ENCODE measurements around the gene SNED1.
A peak's percentile ranks its signal among the peaks of the same experiment; 100 is the strongest.
"Not testable (repeated sequence)": the region's sequence is repeated elsewhere in the genome, so short reads cannot be mapped to it uniquely, and the experiment has no call there.

SNED1 gene

DNA sequence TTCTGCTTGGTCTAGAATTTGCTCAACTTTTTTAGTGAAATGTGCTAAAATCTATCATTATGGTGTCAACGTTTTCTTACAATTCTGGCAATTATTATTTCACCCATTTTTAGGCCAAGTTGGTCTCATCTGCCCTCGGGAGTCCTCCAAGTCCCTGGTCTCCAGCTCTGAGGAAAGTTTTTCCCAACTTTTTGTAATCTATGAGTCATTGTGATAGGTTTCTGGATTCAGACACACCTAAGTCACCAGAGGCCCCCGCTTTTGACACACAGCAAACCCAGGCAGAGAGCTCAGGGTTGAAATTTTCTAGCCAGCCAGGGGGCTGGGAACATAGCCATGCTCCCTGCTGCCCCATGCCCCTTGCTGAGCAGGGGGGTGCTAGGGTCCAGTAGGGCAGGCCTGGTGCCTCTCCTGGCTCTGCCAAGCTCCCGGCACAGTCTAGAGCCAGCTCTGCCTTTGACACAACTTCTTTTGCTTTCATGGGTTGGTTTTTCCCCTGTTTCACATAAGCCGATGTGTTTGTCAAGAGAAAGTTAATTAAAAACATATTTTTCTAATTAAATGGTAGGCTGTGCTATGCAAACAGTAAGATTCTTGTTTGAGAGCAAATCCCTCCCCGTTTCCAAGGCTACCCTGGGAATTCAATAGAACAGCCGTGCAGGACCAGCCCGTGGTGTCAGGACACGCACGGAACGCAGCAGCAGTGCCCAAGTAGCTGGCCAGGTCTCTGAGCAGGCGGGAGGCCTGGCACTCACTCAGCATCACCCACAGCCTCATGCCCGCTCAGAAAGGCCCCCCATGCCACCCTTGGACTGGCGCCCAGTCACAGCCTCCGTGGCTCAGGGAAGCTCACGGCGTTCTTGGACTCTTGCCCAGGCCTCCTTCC, 25.5 kb upstream of the SNED1 start:
- DNase-seq, result no peak

DNA sequence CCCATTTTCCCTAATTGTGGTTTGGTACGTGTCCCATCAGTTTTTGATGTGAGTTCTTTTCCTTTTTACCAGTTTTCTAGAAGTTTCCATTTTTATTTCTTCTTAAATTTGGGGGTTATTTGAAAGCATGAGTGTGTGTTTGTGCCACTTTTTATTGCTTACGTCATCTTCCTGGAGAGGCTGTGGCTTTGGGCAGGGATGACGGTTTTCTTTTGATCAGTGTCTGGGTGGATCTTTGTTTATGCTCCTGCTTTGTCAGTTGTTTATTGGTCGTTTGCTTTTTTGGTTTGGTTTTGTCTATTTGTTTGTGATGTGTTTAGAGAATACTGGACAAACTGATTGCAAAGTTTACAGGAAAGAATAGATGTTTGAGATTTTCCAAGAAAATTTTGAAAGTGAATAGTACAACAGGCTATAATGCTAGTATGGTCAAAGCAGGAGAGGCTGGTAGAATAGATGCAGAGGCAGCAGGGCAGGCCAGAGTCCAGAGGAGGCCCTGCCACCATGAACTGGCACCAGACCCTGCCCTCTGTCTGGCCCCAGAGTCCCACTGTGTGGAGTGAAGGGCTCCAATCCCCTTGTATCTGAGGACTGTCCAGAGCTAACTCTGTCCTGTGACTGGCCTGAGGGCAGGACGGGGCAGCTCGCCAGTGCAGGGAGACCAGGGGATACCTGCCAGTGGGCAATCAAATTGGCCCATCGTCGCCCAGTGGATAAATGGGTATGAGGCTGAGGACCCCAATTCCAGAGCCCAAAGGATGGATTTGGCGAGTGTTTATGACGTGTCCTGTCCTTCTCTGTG, 23.4 kb upstream of the SNED1 start:
- DNase-seq, result no peak

DNA sequence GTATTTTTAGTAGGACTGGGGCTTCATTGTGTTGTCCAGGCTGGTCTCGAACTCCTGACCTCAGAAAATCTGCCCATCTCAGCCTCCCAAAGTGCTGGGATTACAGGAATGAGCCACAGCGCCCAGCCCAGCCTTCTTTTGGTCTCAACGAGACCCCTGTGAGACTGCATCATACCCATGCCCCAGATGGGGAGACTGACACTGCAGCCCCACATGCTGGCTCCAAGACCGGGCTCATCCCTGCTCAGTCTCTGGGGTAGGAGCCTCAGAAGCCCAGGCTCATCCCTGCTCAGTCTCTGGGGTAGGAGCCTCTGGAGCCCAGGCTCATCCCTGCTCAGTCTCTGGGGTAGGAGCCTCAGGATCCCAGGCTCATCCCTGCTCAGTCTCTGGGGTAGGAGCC, 22.5 kb upstream of the SNED1 start:
- DNase-seq, result not testable (repeated sequence)

DNA sequence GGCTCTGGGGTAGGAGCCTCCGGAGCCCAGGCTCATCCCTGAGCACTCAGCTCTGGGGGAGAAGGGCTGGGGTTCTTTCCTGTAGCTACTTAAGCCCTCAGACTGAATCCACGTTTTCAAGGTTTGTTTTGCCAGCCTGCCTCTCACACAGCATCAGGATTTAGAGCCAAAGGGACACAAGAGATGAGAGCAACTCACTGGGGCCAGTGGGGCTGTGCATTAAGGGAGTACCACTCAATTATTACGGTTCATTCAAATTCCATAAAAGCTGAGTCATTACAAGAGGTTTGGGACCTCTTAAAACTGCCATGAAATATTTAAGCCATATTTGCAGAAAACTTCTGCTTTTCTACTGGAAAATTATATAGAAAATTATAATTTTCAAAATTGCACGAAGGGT, 17.1 kb upstream of the SNED1 start:
- DNase-seq, result no peak

DNA sequence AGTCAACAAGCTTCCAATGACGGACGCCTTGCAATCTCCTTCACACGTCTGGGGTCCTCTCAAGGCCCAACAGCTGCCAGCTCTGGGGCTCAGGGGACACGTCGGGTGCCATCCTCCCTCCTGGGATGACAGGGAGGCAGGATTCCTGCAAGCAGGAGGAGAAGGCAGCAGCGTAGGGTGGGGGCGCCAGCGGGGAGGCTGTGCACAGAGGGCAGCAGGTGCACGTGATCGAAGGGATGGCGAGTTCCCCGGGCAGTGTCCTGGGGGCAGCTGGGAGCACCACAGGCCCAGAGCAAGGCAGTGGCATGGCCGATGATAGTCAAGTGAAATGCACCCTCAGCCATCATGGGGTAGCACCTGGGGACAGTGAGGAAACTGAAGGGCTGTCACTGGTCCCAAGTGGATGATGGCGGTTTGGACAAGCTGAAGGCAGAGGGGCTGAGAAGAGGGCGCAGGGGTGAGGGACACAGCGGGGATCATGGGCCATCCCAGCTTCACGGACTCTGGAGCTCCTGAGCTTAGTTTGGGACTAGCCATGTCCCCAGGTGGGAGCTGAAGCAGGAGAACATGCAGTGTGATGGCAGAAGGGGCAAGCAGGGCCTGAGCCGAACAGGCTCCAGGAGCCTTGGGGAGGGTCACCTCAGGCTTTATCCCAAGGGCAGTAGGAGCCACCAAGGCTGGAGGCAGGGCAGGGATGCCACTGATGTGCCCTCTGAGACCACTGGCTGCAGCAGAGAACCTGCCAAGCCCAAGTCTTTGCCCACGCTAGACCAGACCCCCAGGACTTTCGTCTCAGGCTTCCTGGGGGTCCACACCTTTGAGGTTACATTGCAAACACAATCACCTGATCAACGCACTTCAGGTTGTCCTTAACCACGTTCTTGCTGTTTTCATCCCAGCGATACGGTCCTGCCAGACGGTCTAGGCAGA, 16.3 kb upstream of the SNED1 start:
- no peak for DNase-seq

DNA sequence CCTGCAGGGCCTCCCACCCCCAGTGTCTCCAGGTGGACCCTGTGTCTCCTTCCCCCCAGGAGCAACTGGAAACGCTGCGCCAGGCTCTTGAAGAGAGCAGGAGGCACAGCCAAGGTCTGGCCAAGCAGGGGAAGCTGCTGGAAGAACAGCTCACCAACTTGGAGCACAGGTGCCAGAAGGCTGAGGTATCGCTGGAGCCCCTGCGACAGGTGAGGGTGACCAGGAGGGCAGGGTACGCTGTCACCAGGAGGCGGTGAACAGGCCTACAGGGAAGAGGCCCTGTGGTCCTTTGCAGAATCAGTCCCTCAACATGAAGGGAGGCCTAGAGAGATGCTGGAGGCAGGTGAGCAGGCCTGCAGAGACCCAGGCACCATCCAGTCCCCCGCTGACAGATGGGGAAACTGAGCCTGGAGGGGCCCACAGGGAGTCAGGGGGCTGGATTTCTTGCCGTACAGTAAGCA, 15.6 kb upstream of the SNED1 start:
- DNase-seq, result no peak

DNA sequence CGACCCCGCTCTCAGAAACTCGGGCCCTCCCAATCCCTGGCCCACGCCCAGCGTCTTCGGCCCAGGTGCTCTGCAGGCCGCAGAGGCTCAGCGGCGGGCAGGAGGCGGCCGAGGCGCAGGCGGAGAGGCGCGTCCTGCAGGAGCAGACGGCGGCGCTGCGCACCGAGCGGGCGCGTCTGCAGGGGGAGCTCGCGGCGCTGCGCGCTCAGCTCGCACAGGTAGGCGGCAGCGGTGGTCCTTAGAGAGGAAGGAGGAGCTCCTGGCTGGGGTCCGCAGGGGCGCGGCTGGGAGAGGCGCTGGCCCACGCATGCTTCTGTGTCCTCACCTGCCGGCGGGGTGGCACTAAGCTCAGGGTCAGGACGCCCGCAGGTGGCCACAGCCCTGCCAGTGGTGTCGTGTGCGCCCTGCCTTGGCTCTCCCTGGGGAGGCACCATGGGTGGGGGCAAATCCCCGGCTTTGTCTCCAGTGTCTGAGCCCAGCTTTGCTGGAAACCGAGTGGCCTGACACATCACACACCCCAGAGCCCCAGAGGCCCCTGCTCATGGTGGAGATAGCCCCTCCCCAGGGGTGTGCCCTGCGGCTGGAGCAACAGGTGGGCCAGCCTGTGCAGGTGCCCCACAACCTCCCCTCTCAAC, 14.9 kb upstream of the SNED1 start:
- peak; percentile 20 for DNase-seq

DNA sequence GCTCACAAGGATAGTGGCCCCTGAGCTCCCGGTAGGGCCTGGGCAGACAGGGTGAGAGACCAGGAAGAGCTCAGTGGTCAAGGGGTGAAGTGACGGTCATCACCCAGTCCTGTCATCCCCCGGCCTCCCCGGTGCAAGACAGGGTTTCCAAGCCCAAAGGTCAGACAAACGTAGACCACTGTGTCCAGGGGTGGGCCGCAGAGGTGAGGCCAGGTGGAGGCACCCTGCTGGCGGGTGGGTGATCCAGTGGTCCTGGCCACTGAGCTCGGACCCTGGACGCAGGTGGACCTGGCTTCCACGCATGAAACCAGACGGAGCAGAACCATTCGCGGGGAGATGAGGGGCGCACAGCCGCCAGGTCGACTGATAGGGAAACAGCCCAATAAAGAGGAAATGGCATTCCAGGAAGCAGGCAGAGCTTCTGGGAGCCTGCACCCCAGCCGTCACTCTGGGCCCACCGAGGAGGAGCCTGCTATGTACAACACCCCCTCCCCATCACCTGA, 14.4 kb upstream of the SNED1 start:
- DNase-seq, result no peak

DNA sequence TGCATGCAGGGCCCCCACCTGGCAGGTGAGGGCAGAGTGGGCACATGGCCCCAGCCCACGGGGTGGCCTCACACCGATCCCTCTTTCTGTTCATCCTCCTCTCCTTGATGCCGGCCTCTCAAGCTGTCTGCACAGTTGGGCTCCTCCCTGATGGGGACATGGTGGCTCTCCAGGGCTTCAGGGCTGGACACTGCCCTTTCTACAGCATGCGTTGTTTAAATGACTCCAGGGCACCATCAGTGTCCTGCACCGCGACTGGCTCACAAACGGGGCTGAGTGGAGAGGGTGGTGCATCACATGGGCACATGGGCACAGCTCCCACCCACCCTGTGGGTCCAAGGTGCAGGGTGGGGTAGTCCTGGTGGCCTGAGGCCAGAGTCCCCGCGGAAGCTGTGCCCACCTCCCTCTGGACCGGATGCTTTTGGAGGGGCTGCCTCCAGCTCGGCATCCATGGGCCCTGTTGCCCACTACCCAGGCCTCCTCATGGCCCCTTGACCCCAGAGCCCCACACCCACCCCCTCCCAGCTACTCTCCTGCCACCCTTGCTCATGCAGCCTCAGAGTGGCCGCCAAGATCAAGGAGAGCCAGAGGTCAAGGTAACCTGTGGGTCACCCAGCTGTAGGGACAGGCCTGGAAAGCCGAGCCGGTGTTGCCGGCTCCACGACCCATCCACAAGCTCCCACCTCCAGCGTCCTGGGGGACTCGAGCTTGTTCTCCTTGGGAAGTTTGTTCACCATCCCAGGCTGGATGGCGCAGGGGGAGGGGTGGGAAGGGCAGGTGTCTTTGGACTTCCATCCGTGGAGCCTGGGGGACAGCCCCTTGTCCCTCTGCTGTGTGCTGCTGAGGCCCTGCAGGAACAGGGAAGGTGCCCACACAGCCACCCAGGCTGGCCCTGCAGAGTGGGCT, 12.3 kb upstream of the SNED1 start:
- DNase-seq, result no peak

DNA sequence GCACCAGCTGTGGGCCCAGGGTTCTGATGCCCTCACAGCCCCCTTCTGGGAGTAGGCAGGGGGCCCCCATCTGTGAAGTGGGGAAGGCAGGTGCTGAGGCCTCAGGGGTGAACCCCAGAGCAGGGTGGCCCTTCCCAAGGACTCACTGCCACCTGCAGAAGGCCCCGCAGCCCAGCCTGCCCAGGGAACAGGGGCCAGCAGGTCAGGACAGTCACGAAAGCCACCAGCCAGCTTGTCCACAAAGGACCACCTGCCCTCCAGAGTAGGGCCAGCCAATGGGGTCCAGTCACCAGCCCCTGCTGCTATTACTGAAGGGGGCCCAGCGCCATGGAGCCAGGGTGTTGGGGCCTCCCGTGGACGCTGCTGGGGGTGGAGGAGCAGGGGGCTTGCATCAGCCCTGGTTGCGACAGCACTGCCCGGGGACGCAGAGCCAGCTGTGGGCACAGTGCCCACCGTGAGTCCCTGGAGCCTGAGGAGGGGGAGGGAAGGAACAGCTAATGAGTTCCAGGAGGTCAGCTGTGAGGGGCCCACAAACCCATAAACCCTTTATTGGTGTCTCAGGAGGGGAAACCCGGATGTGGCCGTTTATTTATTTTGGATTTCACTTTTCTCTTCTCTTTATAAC, 11.5 kb upstream of the SNED1 start:
- no peak for DNase-seq

DNA sequence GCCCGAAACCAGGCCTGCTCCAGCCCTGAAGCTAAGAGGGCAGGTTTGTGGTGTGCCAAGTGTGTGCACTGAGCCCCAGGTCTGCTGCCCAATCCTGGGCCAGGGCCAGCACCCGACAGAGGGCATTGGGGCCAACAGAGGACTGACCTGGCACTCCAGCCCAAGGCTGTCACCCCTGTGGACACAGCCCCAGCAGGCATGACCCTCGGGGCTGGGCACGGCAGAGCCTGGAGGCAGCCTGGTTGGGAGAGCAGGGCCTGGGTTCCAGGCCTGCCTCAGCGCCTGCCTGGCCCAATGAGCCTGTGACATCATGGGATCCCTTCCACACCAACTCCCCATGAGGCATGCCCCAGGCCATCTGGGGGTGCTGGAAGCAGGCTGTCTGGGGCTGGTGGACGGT, 10.8 kb upstream of the SNED1 start:
- no peak for DNase-seq

DNA sequence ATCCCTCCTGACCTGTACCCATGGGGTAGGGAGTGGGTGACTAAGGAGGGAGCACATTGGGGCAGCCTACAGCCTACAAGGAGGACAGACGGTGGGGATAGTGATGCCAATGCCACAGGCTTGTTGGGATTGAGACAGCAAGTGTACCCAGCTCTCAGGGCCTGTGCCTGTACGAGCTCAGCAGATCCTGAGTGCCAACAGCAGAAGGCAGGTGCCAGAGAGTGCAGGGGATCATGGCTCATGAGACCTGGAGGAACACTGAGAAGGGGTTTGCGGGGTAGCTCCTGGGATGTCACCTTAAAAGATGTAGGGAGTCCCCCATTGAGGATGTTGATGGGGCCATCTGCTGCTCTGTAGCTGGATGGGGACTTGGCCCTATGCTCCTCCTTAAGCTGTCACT, 10.3 kb upstream of the SNED1 start:
- no peak for DNase-seq

DNA sequence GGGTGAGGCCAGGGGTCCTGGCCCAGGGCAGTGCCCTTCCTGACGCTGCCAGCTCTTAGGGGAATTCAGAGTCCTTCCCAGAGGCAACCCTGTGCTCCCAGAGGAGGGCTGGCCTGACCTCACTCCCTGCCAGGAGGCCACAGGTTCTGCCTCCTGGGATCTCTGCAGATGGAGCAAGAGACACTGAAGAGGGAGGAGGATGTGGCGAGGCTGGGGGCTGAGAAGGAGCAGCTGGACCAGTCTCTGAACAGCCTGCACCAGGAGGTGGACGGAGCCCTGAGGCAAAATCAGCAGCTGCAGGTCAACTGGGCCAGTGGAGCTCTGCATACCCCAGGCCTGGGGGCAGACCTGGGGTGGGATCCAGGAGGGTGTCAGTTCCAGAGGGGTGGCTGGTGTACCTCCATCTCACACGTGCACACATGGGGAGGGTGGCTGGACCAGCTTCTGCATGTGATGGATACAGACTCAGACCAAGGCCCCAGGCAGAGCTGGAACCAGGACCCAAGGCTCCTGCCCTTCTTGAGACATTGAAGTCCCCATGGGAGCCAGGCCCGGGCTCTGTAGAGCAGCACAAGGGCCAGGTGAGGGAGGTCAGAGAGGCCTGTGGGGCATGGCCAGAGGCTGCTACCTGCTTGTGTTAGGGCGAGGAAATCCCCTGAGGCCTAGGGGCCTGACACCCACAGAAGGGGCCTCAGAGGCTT, 9.7 kb upstream of the SNED1 start:
- no peak for DNase-seq

DNA sequence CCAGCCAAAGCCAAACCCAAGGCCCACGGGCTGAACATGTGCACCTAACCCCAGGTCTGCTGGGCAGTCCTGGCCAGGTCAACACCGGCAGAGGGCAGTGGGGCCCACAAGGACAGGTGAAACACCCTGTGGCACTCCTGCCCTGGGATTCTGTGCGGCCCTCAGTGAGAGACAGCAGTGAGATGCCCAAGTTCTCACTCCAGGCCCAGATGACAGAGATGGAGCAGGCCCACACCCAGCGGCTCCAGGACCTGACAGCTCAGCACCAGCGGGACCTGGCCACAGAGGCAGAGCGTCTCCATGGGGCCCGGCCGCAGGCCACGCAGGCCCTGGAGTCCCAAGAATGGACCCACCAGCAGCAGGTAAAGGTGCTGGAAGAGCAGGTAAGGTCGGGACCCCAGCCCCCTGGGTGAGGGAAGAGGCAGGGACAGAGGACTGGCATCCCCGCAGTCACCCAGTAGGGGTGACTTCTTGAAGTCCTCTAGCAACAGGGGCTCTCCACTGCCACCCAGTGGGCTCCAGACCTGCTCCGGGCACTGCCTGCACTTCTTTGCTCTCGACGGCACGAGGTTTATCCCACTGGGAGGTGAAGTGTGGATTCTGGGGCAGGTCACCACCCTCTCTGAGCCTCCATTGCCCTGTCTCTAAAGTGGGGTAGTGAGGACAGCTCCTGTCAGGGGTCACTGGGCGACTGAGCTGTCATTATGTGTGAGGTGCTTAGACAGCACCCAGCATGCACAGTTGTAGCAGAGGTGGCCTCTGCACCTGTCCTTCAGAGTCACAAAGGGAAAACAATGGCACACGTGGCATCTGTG, 8.8 kb upstream of the SNED1 start:
- DNase-seq, result no peak

DNA sequence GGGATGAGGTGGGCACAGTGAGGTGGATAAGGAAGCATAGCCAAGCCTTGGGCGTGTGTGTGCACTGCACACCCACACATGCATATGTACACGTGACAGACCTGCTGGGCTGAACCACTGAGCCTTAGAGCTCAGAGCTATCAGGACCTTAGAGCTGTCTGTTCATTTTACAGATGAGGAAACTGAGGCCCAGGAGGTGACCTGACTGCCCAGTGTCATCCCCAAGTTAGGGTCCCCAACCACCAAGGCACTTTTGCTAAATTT, 8.2 kb upstream of the SNED1 start:
- DNase-seq, result no peak

DNA sequence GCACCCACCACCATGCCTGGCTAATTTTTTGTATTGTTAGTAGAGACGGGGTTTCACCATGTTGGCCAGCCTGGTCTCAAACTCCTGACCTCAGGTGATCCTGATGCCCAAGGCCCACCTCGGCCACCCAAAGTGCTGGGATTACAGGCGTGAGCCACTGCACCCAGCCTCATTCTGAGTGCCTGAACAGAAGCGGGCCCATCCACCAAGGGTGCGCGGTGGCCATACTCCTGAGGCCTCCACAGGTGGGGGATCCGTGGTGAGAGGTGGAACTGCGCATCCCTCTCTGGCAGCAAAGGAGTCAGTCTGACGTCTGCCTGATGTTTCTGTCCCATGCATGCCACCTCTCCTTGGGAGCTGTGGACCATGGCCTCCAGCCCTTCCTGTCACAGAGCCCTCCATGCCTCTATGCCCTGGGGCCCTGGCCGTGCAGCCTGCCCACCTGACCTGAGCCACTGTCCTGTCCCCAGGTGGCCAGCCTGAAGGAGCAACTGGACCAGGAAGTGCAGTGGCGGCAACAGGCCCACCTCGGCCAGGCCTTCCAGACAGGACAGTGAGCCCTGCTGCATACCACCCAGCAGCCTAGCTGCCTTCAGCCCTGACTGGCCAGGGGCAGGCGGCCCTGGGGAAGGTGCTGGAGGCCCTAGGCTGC, 7.6 kb upstream of the SNED1 start:
- no peak for DNase-seq

DNA sequence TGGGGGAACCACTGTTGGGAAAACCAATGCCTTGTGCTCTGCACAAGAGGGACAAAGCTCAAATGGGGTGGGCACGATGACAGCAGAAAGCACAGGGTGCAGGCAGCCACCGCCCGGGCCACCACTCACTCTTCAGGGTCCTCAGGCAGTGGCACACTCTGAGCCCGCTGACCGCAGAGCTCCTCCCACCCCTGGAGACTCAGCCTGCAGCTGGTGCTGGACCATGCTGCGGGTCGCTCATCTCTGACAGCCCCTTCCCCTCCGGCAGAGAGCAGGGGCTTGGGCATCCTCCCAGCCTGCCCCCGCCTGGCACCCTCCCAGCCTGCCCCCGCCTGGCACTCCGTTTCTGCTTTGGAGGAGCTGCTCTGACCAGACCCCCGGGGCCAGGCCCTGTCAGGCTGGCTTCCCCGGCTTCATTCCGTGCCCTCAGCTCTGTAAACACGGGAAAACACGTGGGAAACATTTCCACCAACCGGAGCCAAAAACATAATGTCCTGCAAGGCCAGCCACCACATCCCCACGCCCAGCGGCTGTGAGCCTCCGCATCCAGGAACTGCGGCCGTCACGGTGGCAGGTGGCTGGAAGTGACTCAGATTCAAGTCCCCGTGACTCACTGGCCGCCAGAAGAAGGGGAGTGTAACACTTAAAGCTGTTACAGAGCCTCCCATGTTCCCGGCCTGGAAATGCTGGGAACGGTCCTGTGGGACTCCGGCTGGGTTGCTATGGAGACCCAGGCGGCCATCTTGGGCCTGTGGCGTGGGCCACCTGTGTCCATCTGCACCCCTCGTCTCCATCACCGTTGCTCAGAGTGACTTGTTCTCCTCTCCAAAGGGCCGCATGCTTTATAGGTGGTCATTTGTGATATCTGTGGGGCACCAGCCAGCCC, 6.8 kb upstream of the SNED1 start:
- DNase-seq, result no peak

Data from stimulated activated CD4-positive, alpha-beta T cell treated with anti-CD3 and anti-CD28 coated beads, Interleukin-12 subunit alpha, Interleukin-12 subunit beta, amount 100 ng/mL, for 4 hours (primary cell).